Cerebellar nuclear complex (tissue), 1 donor: ENCODE data around the gene IL3.
A peak's percentile ranks its signal among the peaks of the same experiment; 100 is the strongest.

Experiments used
- DNase-seq, 2 experiments: peaks; one replicate each; lab custom pipeline; 2025; lab: John Stamatoyannopoulos, UW

The IL3 gene

GRCh38 chr5:132073231-132074013 lies 13.0 kb downstream of the IL3 start, which contains the start of gene CSF2:
CSF2 (plus strand) TSS chr5:132073789; CDS start chr5:132073824, 35 bp downstream.
- no peak for DNase-seq

DNA sequence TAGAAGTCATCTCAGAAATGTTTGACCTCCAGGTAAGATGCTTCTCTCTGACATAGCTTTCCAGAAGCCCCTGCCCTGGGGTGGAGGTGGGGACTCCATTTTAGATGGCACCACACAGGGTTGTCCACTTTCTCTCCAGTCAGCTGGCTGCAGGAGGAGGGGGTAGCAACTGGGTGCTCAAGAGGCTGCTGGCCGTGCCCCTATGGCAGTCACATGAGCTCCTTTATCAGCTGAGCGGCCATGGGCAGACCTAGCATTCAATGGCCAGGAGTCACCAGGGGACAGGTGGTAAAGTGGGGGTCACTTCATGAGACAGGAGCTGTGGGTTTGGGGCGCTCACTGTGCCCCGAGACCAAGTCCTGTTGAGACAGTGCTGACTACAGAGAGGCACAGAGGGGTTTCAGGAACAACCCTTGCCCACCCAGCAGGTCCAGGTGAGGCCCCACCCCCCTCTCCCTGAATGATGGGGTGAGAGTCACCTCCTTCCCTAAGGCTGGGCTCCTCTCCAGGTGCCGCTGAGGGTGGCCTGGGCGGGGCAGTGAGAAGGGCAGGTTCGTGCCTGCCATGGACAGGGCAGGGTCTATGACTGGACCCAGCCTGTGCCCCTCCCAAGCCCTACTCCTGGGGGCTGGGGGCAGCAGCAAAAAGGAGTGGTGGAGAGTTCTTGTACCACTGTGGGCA lies 13.8 kb downstream of the IL3 start:
- DNase-seq: no peak

DNA sequence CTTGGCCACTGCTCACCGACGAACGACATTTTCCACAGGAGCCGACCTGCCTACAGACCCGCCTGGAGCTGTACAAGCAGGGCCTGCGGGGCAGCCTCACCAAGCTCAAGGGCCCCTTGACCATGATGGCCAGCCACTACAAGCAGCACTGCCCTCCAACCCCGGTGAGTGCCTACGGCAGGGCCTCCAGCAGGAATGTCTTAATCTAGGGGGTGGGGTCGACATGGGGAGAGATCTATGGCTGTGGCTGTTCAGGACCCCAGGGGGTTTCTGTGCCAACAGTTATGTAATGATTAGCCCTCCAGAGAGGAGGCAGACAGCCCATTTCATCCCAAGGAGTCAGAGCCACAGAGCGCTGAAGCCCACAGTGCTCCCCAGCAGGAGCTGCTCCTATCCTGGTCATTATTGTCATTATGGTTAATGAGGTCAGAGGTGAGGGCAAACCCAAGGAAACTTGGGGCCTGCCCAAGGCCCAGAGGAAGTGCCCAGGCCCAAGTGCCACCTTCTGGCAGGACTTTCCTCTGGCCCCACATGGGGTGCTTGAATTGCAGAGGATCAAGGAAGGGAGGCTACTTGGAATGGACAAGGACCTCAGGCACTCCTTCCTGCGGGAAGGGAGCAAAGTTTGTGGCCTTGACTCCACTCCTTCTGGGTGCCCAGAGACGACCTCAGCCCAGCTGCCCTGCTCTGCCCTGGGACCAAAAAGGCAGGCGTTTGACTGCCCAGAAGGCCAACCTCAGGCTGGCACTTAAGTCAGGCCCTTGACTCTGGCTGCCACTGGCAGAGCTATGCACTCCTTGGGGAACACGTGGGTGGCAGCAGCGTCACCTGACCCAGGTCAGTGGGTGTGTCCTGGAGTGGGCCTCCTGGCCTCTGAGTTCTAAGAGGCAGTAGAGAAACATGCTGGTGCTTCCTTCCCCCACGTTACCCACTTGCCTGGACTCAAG lies 14.6 kb downstream of the IL3 start:
- no peak for DNase-seq

DNA sequence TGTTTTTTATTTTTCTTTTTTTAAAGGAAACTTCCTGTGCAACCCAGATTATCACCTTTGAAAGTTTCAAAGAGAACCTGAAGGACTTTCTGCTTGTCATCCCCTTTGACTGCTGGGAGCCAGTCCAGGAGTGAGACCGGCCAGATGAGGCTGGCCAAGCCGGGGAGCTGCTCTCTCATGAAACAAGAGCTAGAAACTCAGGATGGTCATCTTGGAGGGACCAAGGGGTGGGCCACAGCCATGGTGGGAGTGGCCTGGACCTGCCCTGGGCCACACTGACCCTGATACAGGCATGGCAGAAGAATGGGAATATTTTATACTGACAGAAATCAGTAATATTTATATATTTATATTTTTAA lies 15.2 kb downstream of the IL3 start:
- DNase-seq: no peak

DNA sequence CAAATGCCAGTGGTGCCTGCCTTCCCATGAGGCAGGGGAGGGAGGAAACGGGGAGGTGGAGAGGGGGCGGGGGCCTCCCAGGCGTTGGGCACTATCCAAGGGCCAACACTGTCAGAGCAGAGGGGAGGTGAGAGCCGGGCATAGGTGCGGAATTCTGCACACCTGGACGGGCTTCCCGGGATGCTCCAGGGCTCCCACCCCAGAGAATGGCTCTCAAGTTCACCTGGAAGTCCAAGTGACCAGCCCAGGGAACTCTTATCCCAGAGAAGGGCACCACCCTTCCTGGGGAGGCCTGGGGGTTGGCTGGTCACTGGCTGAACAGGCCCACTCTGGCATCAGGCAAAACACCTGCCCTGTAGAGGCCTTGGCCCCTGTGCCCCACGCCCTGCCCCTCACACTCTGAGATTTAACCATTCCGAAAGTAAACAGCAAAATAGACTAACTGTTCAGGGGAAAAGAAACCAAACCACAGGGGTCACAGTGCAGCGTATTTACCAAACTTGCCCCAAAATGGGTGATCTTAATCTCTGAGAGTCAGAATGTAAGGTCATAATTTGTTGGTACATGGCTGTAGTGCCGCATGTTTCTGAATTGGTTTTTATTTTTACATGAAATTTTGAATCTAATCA lies 15.9 kb downstream of the IL3 start:
- no peak for DNase-seq

GRCh38 chr5:132076983-132077382 lies 16.5 kb downstream of the IL3 start:
- no peak for DNase-seq

GRCh38 chr5:132079081-132079480 lies 18.6 kb downstream of the IL3 start:
- DNase-seq: no peak

GRCh38 chr5:132079619-132080018 lies 19.2 kb downstream of the IL3 start:
- DNase-seq: no peak

DNA sequence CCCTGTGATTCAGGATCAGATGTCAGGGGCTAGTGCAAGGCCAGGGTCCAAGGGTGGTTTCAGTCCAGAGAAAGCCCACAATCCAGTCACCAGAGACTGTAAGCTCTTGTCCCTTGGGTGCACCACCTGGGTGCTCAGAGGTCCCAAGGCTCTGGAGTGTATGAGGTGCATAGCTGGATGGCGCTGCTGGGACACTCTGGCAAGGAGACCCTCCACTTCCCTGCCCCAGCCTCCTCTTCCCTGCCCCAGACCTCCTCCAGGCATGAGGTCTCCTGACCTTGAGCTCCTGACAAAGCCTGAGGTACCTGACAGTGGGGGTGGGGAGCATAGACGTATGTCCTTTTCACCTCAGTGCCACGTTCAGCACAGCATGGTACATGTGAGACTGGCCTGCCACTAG lies 20.1 kb downstream of the IL3 start:
- no peak for DNase-seq

DNA sequence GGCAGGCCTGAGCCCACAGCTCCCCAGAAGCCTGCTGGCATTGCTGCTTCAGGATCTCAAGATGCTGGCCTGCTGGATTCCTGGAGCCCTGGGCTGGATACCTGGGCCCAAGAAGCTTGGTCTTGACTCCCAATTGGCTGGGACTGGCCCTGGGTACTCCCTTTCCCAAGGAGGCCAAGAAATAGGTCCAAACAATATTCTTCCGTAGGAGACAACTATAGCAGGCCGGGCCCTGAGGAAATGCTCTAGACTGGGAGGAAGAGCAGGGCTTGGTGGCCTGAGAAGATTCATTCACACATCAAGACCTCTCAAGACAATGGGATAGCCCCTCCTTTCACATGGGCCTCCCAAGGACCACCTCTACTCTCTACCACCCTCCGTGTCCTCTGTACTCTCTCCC lies 21.0 kb downstream of the IL3 start:
- no peak for DNase-seq

DNA sequence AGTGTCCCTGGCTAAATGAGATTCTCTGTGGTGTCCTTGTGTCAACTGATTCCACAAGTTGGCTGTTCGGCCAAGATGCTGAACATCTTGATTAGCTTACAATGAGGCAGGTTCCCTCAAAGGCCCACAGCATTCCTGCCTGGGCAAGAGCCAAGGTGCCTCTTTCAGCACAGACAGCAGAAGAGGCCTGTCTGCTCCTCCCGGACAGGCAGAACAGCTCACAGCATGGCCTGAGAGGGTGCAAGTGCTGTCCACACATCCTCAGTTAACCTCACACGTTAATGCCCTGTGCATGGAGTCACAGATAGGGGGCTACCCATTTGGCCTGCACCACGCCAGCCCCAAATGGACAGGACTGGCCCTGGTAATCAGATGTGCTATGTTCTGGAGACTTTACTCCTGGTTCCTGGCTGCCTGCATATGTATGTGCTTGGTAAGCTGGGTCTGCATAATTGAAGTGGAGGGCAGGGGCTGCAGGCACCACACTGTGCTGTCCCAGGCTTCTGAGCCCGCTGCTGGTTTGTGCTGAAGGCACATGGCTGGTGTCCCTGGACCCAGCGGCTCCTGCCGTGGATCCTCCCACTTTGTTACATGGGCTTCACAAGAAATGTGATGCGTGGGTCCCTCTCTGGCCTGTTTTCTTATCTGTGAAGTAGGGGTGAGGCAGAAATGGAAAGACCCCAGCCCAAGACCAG lies 22.0 kb downstream of the IL3 start:
- no peak for DNase-seq

GRCh38 chr5:132083071-132083678 lies 22.7 kb downstream of the IL3 start:
- no peak for DNase-seq

DNA sequence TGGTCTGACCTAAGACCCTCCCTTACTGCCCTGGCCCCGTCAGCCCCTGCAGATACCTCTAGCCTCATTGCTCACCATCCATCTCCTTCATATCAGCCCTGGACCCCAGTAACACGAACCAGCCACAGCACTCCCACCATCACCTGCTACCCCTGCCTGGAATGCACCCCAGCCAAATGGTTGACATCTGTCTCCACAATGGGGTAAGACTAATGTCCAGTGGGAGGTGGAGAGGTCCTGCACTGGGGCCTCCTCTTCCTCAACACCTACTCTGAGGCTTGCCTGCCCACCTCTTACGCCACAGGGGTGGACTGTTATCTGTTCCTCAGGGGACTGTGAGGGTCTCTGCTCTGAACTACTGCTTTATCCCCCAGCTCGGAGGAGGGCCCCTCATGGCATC lies 25.2 kb downstream of the IL3 start:
- DNase-seq: no peak

- no peak for DNase-seq
Observed at GRCh38 chr5:132086277-132086794, 25.9 kb downstream of the IL3 start.

DNA sequence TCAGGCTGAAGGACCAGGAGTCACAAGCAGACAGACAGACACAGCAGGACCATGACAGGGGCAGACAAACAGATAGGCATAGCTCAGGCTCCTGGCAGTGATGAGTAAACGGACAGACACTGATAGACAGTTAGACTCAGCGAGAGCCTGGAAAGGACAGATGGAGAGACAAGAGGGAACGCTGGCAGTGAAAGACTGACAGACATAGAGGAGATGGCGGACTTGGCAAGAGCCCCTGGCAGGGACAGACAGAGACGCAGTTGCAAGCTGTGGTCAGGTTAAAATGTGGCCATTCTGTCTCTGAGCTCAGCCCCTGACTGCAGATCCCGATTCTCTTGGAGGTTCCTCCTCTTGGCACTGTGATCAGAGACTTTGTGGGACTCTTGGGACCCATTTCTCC lies 26.7 kb downstream of the IL3 start:
- DNase-seq: peak in 1 of 2 experiments; percentile 27

DNA sequence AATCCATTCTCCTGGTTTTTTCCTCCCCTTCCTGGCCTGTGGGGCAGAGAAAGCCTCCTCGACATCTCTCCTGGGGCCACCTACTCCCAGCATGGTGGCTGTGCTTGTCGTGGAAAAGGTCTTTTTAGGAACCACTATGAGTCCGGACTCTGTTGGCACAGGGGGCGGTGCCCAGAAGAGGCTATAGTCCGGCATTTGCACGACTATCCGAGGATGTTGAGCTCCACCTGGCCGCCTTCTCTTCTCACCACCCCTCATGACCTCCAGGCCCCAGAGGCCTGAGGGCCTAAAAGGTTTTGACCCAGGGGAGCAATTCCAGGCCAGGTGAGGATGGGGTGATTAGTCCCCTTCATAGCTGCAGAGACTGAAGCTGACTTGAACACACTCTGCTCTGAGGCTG lies 27.2 kb downstream of the IL3 start:
- no peak for DNase-seq

DNA sequence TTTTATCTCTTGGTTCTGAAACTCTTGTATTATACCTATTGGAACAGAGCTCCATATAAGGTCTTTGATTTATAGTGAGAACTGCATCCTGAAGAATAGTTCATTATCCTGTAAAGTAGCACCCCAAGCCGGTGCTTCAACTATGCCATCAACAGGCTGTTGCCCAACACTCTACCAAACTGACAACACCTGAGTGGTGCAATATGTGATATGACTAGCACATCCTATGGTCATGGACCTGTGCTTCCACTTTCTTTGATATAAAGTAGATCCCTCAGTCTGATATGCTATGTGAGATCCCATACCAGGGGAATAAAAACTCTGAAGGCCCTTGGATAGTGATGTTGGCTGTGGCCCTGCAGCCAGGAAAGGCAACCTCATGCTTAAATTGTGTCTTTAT lies 28.9 kb downstream of the IL3 start:
- DNase-seq: no peak

DNA sequence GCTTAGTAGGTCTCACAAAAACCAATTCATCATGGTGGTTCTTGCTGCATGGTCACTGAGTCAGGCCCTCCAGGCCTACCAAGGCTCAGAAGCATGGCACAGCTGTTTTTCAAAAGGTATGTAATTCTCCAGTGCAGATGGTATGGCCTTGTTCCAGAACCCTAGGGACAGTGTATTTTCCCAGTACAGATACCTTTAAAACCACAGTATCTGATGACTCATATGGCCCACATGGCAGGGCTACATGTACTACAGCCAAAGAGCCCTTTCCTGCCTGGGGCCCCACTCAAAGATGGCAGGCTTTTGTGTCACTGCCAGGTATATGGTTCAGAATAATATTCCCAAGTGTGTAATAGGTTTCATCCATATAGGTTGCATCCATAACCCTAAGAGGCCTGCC lies 29.7 kb downstream of the IL3 start:
- no peak for DNase-seq

- DNase-seq: no peak
Observed at GRCh38 chr5:132093271-132093670, 32.8 kb downstream of the IL3 start.

- no peak for DNase-seq
Observed at GRCh38 chr5:132094393-132095076, 34.1 kb downstream of the IL3 start.
